HG03439 (cell line): ENCODE measurements around the gene ZNF524.
"Not testable (repeated sequence)": the region's sequence is repeated elsewhere in the genome, so short reads cannot be mapped to it uniquely, and the experiment has no call there.

Source experiments
- ATAC-seq: cut with Tn5 transposase; IDR thresholded peaks from one replicate; pipeline ENCODE4 v1.9.1; 2021; ENCODE audit warnings: mild to moderate bottlenecking, moderate library complexity; ENCODE audit not compliant: unreplicated experiment

ZNF524 gene, protein sequence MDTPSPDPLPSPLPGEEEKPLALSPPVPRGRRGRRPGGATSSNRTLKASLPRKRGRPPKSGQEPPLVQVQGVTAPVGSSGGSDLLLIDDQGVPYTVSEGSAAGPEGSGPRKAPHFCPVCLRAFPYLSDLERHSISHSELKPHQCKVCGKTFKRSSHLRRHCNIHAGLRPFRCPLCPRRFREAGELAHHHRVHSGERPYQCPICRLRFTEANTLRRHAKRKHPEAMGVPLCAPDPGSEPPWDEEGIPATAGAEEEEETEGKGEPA

DNA sequence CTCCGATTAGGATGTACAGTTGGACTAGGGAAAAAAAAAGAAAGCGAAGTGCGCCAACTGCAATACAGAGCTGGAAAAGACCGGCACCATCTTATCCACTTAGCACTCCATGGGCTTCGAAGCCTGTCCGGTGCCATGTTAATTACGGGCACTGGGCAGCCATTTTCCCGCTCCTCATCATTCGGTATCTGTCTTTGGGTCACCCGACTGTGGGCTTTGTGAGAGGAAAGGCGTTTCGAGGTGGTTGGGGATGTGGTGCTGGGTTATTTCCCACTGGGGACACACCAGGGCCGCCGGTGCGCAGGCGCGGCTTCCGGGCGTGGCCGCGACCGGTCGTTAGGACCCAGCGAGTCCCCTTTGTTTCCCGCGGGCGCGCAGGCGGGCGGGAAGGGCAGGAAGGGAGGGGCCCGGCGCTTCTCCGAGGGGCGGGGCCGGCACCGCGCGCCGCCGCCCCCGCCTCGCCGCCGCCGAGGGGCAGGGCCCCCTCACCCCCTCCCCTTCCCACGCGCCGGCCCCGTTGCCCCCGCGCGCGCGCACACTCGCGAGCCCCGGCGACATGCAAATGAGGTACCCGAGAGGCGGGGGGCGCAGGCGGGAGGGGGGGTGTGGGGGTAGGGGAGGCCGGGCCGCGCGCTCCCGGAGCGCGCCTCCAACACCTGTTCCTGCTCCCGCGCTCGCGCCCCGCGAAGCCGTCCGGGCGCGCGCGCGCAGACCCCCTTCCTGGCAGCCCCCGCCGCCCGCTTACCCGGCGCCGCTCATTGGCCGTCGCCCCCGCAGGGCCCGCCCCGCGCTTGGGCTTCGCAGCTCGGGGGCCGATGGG is at the start of gene ZNF524:
ZNF524 (plus strand) TSS at position 447 of the 820 bp plus-strand sequence. CDS start 1,825 bp downstream, outside the sequence.
- ATAC-seq: peak; percentile 38

DNA sequence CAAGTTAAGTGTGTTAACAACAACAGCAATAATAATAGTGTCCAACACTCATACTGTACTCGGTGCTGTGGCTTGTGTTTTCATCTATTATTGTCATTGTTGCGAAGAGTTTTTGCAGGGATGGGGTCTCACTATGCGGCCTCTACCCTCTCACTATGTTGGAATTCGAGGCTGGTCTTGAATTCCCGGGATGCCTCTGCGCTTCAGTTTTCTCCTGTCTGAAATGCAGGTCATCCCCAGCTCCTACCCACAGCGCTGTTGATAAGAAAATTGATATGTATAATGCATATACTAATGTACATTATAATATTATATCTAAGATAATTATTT is 49.8 kb upstream of the ZNF524 start:
- ATAC-seq: no peak

DNA sequence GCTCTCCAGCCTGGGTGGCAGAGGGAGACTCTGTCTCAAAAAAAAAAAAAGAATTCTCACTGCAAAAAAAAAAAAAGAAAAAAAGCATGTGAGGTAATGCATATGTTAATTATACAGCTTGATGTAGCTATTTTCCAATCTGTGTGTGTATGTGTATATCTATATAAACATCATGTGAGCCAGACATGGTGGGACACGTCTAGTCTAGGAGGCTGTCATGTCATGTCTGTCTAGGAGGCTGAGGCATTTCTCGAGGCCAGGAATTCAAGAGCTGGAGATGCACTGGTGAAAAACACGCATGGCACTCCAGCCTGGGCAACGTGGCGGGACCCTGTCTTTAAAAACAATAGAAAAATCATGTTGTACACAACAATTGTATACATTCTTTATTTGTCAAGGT is 47.9 kb upstream of the ZNF524 start:
- ATAC-seq: no peak

DNA sequence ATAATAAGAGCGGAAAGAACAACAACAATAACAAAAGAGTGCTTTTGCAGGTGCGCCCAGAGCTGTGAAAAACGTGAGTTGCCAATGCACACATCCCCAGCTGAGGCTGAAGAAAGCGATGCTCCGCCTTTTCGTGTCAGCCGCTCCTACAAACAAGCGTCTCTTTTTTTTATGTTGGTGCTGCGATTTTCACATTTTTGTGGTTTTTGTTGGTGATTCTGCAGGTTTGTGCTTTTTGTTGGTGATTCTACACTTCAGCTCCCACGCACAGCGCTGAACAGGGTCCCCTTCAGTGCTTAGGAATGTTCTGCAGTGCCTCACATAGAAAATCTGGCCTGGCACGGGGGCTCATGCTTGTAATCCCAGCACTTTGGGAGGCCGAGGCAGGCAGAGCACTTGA is 47.5 kb upstream of the ZNF524 start:
- no peak for ATAC-seq

DNA sequence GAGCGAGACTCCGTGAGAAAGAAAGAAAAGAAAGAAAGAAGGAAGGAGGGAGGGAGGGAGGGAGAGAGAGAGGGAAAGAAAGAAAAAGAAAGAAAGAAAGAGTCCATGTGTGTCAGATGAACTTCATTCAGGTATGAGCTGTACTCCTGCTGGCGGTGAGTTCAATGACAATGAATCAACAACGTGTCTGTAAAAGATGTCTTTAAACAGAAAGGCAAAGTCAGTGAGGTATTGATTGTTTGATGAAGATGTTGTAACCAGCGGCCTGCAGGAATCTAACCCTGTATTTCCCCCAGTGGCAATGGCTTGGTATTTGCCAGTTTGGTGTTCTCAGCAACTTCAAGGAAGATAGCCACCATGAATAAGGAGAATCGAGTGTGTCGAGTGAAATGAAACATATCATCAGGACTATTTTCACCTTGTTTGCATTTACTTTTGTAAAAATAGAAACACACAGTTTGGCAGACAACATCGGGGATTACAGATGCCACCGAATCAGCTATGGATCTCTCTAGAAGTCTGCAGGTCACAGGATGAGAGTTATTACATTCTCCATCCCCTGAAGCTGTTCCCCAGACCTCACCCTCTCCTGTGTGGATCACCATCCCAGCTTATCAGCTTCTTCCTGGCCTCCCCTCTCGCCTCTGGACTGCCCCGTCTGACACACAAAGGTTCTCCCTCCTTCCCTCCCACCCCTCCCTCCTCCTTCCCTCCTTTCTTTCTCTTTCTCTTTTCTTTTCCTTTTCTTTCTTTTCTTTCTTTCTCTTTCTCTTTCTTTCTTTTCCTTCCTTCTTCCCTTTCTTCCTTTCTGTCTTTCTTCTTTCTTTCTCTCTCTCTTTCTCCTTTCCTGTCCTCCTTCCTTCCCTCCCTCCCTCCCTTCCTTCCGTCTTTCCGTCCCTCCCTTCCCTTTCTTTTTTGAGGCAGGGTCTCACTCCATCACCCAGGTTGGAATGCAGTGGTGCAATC is 46.6 kb upstream of the ZNF524 start:
- no peak for ATAC-seq

DNA sequence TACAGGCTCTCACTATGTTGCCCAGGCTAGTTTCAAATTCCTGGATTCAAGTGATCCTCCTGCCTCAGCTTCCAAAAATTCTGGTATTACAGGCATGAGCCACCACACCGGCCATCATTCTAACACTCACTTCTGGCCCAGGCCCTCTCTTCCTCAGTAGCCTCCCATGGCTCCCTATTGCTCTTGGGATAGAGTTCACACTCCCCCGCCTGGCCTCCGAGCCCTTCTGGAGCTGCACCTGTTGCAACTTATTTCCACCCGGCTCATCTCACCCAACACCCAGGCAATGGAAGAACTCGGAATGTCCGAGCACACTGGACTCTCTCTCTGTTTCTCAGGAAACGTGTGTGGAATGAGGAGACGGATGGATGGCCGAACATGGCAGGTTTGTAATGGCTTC is 45.8 kb upstream of the ZNF524 start:
- no peak for ATAC-seq

DNA sequence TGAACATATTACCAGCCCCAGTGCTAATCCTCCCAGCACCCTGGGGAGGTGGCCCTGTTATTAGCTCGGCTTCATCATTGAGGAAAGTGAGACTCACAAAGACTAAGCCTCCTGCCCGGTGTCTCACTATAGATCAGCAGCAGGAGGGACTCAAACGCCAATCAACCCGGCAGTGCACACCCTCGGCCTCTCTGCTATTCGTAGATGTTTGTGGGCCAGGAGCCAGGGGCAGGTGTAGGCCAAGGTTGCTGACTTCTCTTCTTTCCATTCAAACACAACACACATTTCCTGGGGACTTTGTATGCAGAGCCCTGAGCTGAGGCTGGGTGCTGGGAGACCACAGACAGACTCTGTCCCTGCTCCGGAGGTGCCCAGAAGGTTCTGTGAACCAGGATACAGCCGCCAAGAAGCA is 45.3 kb upstream of the ZNF524 start:
- no peak for ATAC-seq

DNA sequence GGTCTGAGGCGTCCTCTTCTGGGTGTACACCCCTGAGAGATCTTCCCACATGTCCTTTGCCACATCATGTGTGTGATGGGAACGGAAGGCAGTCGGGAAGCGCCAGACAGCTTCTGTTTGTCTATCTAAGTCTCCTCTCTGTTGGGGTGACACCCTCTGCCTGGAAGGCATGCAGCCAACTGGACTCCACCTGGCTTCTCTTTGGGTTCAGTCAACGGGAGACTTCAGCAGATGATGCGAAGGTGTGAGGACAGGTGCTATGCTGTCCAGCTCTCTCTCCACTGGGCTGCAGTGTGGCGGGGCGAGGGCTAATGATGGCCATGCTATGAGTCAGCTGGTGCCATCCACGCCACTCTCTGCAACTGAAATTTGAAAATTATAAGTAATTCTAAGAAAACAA is 40.4 kb upstream of the ZNF524 start:
- ATAC-seq: no peak

DNA sequence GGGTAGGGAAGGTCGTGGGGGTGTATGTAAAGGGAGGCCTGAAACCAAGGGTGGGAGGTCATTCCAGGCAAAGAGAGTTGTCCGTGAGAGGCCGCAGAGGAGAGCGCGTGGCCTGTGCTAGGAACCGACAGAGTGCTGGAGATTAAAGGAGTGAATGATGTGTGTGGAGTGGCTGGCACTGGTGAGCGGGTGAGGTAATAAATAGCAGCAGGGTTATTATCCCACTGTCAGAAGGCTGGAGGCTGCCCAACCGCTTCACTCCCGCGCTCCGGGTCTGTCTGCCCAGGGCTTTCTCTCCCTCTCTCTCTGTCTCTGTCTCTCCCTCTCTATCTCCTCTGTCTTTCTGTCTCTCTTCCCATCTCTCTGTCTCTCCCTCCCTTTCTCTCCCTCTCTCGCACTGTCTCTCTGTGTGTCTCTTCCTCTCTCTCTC is 36.8 kb upstream of the ZNF524 start:
- no peak for ATAC-seq

DNA sequence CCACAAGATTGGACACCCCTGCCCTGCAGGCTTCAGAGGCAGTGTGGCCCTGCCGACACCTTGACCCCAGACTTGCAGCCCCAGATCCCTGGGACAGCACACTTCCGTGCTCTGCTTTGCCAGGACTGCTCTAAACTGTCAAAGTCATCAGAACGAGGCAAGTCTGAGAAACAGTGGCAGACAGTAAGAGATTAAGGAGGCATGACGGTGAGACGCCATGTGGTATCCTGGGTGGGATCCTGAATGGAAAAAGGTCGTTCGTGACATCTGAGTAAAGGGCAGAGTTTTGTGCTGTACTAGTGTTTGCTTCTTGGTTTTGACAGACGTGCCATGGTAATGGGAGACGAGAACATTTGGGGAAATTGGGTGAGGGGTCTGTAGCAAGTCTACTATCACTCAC is 33.3 kb upstream of the ZNF524 start:
- no peak for ATAC-seq

DNA sequence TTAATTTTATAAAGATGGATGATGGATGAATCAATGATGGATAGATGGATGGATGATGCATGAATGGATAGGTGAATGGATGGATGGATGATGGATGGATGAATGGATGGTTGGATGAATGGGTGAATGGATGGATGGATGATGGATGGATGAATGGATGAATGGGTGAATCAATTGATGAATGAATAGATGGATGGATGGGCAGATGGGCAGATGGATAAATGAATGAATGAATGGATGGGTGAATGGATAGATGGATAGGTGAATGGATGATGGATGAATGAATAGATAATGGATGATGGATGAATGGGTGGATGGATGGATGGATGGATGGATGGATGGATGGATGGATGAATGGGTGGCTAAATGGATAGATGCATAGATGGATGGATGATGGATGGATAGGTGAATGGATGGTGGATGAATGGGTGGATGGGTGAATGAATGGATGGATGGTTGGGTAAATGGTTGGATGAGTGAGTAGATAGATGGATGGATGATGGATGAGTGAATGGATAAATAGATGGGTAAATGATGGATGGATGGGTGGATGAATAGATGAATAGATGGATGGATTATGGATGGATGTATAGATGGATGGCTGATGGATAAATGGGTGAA is 32.3 kb upstream of the ZNF524 start:
- no peak for ATAC-seq

DNA sequence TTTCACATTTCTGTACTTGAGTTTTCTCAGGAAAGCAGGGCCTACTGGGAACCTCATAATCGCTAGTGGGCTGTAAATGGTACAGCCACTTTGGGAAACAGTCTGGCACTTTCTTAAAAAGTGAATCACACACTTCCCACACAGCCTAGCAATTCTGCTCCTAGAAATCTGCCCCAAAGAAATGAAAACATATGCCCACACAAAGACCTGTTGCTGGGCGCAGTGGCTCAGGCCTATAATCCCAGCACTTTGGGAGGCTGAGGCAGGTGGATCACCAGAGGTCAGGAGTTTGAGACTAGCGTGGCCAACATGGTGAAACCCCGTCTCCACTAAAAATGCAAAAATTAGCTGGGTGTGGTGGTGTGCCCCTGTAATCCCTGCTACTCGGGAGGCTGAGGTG is 30.6 kb upstream of the ZNF524 start:
- not testable (repeated sequence) for ATAC-seq

DNA sequence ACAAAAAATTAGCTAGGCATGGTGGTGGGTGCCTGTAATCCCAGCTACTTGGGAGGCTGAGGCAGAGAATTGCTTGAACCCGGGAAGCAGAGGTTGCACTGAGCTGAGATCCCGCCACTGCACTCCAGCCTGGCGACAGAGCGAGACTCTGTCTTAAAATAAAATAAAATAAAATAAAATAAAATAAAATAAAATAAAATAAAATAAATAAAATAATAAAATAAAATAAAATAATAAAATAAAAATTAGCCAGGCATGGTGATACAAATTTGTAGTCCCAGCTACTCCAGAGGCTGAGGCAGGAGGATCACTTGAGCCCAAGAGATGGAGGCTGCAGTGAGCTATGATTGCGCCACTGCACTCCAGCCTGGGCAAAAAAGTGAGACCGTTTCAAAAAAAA is 26.2 kb upstream of the ZNF524 start:
- ATAC-seq: not testable (repeated sequence)

DNA sequence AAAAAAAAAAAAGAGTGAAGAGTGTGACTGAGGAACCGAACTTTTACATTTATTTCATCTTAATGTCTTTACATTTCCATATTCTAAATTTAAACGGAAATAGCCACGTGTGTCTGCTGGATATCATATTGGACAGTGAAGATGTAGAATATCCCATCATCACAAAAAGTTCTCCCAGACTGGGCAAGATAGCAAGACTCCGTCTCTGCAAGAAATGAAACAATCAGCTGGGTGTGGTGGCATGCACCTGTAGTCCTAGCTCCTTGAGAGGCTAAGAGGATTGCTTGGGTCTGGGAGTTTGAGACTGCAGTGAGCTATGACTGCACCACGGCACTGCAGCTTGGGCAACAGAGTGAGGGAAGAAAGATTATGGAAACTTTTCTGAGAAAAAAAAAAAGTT is 23.3 kb upstream of the ZNF524 start:
- ATAC-seq: no peak

DNA sequence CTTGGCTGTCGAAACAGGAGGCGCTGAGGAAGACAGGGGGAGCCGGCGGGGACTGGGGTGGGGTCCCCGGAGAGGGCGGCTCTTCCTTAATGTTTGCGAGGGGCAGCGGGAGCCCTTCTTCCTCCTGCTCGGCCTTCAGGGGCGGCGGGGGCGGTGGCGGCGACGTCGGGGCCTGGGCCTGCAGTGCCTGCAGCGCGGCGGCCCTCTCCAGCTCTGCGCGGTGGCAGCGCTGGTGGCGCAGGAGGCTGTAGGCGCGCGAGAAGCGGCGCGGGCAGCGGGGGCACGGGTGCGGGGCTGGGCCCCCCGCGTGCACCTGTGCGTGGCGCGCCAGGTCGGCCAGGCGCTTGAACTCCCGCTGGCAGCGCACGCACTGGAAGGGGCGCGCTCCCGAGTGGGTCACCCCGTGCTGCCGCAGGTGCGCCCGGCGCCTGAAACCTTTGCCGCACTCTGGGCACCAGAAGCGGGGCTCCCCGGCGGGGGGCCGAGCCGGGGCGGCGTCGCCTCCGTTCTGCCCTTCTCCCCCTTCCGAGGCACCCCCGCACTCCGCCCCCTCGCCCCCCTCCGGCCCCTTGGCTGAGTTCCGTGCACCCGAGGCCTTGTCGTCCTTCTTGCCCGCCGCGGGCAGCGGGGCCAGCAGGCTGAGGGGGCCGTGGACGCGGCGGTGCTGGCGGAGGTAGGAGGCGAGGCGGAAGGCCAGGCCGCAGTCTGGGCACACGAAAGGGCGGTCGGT is 21.9 kb upstream of the ZNF524 start:
- no peak for ATAC-seq

DNA sequence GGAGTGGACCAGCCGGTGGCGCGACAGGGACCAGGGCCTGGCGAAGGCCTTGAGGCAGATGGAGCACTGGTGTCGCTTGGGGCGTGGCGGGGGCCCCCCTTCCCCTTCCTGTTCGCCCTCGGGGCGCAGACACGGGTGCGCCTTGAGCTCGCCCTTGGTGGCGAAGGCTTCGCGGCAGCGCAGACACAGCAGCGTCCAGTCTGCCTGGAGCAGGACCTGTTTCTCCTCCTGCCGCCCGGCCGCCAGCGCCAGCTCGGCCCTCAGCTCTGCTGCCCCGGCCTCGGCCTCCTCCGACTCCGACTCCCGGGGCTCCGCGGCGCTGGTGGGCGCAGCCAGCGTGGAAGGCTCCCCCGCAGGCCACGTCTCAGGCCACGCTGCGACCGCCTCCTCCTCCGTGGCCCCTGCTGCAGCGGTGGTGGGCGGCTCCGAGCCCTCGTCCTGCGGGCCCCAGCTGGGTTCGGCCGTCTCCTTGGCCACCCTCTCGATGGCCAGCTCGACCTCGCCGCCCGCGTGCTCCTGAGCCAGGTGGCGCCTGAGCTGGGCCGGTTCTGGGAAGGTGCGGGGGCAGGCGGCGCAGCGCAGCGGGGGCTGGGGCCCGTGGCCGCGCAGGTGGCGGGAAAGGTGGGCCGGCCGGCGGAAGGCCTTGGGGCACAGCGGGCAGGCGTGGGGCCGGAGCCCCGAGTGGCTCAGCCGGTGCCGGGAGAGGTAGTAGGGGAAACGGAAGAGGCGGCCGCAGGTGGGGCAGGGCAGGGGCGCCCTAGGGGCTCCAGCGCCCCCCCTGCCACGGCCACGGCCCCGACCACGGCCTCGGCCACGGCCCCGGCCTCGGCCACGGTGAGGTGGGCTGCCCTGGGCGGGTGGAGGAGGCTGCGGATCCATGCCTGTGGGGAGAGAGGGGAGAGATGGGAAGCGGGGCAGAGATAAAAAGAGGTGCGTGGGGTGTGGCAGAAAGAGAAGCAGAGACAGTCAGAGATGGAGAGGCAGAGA is 21.0 kb upstream of the ZNF524 start:
- ATAC-seq: no peak

DNA sequence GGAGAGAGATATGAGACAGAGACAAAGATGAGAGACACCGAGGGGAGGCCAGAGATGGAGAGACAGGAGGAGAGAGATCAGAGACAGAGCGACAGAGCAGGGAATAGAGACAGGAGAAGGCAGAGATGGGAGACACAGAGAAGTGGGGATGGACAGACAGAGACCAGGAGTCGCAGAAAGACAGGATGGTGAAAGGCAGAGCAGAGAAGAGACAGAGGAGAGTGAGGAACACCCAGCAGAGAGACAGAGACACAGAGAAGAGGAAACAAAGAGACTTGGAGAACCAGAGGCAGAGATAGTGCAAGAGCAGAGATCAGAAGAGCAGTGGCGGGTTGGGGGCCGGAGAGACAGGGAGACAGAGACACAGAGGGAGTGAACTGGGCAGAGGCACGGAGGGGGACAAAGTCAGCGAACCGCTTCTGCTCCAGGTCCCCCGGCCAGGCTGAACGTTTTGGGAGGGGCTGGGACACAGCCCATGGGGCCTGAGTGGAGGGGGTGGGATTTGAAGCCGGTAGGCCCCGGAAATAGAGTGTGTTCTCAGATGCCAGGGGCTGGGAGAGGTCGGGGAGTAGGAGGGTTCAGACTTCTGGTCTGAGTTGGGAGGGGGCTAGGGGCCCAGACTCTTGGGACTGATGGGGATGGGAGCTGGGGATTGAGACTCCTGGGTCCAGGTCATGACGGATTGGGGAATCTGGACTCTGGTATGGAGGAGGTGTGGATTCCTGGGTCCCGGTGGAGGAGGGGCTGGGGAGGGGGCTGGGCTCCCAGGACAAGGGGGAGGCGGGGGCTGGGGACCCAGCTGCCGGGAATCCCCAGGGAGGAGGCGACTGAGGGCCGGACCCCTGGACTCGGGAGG is 20.1 kb upstream of the ZNF524 start:
- ATAC-seq: no peak

DNA sequence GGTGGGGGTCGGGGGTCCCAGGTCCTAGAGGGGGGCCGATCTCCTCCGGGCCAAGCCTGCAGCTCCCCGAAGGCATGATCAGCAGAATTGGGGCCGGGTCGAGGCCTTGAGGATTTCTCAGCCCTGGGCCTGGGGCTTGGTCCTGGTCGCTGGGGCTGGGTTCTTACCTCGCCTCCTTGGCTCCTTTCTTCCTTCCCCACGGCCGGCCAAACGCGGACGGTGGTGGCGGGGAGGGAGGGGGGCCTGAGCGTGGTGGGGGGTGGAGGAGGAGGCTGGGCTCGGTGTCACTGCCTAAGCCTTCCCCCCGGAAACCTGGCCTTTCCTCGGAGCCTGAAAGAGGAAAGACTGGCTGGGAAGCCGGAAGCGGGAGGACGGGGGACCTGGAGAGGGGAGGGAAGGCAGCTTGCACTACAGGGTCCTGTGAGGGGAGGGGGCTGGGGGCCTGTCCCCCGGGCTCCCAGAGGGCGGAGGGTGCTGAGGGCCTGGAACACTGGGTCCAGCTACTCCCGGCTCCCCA is 19.4 kb upstream of the ZNF524 start, which contains the start of gene ZNF579:
ZNF579 (minus strand) TSS at position 221 of the 517 bp plus-strand sequence. CDS start 1,209 bp downstream, outside the sequence.
- ATAC-seq: no peak
